HG02943 (cell line): Measurements from ENCODE around the gene SPSB3.
A peak's percentile ranks its signal among the peaks of the same experiment; 100 is the strongest.

Source experiments
- ATAC-seq: cut with Tn5 transposase; IDR thresholded peaks from one replicate; pipeline ENCODE4 v1.9.1; 2021; ENCODE audit warnings: mild to moderate bottlenecking, low read depth, moderate library complexity; ENCODE audit not compliant: unreplicated experiment

Gene SPSB3

GRCh38 chr16:1790261-1790610, 7.9 kb upstream of the SPSB3 start:
- ATAC-seq, result no peak

- no peak for ATAC-seq
These were observed 7.3 kb upstream of the SPSB3 start for GRCh38 chr16:1789643-1790045.

GRCh38 chr16:1788708-1789100, 6.3 kb upstream of the SPSB3 start:
- ATAC-seq, result no peak

GRCh38 chr16:1788095-1788707, 5.8 kb upstream of the SPSB3 start:
- no peak for ATAC-seq

GRCh38 chr16:1787322-1788094, 5.1 kb upstream of the SPSB3 start:
- no peak for ATAC-seq

GRCh38 chr16:1787056-1787321, 4.6 kb upstream of the SPSB3 start:
- no peak for ATAC-seq

- no peak for ATAC-seq
These were observed 4.1 kb upstream of the SPSB3 start for GRCh38 chr16:1786242-1787055.

GRCh38 chr16:1785846-1786170, 3.4 kb upstream of the SPSB3 start:
- no peak for ATAC-seq

GRCh38 chr16:1784977-1785845, 2.8 kb upstream of the SPSB3 start:
- no peak for ATAC-seq

- ATAC-seq, result peak; percentile 2
These were observed 488 bp downstream of the SPSB3 start for GRCh38 chr16:1781758-1782407.

GRCh38 chr16:1781254-1781653, 1.1 kb downstream of the SPSB3 start:
- ATAC-seq, result no peak

GRCh38 chr16:1780677-1781072, 1.7 kb downstream of the SPSB3 start:
- no peak for ATAC-seq

GRCh38 chr16:1779741-1780676, 2.4 kb downstream of the SPSB3 start:
- no peak for ATAC-seq

- ATAC-seq, result no peak
These were observed 3.1 kb downstream of the SPSB3 start for GRCh38 chr16:1779234-1779701.

- ATAC-seq, result no peak
These were observed 3.9 kb downstream of the SPSB3 start for GRCh38 chr16:1778200-1779179.

- ATAC-seq, result no peak
These were observed 4.8 kb downstream of the SPSB3 start for GRCh38 chr16:1777375-1778199.

GRCh38 chr16:1776991-1777374, 5.4 kb downstream of the SPSB3 start:
- no peak for ATAC-seq

- ATAC-seq, result no peak
These were observed 5.8 kb downstream of the SPSB3 start for GRCh38 chr16:1776672-1776955.
